Measurements from ENCODE around the gene BRINP3.

DNA sequence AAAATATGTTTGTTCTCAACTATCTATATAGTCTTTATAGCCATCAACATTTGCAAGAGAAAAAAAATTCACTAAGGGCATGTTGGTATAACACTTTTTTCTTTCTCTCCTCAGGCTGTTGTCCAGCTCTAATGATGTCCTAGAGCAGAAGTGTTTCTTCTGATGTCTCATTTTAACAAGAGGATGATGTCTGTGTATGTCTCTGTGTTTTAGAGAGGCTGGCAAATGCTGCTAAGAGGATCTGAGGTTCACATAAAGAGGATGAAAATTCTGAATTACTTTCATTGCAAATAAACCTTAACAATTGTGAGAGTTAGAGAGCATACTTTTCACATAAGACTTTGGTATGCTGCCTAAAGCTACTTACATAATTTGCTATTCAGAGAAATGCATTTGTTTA, 2.6 kb upstream of the BRINP3 start:
- TF ChIP-seq EZH2phosphoT487 (IDR thresholded peaks at IDR 0.05; ENCODE audit: unreplicated experiment) (no peak), POLR2AphosphoS5 (IDR thresholded peaks at IDR 0.05; ENCODE audit: low read depth) (no peak), CREB1 (CRISPR knock-in tag; IDR thresholded peaks at IDR 0.05; ENCODE audit: low read depth) (no peak), ZNF331 (CRISPR knock-in tag; IDR thresholded peaks at IDR 0.05; ENCODE audit: low read depth) (no peak), EZH2 (IDR thresholded peaks at IDR 0.05; ENCODE audit: low read depth, unreplicated experiment) (no peak), JUNB (IDR thresholded peaks at IDR 0.05; ENCODE audit: unreplicated experiment) (no peak)
- TF ChIP-seq, protein P1, sequence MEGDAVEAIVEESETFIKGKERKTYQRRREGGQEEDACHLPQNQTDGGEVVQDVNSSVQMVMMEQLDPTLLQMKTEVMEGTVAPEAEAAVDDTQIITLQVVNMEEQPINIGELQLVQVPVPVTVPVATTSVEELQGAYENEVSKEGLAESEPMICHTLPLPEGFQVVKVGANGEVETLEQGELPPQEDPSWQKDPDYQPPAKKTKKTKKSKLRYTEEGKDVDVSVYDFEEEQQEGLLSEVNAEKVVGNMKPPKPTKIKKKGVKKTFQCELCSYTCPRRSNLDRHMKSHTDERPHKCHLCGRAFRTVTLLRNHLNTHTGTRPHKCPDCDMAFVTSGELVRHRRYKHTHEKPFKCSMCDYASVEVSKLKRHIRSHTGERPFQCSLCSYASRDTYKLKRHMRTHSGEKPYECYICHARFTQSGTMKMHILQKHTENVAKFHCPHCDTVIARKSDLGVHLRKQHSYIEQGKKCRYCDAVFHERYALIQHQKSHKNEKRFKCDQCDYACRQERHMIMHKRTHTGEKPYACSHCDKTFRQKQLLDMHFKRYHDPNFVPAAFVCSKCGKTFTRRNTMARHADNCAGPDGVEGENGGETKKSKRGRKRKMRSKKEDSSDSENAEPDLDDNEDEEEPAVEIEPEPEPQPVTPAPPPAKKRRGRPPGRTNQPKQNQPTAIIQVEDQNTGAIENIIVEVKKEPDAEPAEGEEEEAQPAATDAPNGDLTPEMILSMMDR (conservative IDR thresholded peaks at IDR 0.05; ENCODE audit: low read depth in 2 of 2) = no peak
- TF ChIP-seq, protein P2, sequence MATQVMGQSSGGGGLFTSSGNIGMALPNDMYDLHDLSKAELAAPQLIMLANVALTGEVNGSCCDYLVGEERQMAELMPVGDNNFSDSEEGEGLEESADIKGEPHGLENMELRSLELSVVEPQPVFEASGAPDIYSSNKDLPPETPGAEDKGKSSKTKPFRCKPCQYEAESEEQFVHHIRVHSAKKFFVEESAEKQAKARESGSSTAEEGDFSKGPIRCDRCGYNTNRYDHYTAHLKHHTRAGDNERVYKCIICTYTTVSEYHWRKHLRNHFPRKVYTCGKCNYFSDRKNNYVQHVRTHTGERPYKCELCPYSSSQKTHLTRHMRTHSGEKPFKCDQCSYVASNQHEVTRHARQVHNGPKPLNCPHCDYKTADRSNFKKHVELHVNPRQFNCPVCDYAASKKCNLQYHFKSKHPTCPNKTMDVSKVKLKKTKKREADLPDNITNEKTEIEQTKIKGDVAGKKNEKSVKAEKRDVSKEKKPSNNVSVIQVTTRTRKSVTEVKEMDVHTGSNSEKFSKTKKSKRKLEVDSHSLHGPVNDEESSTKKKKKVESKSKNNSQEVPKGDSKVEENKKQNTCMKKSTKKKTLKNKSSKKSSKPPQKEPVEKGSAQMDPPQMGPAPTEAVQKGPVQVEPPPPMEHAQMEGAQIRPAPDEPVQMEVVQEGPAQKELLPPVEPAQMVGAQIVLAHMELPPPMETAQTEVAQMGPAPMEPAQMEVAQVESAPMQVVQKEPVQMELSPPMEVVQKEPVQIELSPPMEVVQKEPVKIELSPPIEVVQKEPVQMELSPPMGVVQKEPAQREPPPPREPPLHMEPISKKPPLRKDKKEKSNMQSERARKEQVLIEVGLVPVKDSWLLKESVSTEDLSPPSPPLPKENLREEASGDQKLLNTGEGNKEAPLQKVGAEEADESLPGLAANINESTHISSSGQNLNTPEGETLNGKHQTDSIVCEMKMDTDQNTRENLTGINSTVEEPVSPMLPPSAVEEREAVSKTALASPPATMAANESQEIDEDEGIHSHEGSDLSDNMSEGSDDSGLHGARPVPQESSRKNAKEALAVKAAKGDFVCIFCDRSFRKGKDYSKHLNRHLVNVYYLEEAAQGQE (IDR thresholded peaks at IDR 0.05; ENCODE audit: unreplicated experiment) = no peak
- TF ChIP-seq, protein P3, sequence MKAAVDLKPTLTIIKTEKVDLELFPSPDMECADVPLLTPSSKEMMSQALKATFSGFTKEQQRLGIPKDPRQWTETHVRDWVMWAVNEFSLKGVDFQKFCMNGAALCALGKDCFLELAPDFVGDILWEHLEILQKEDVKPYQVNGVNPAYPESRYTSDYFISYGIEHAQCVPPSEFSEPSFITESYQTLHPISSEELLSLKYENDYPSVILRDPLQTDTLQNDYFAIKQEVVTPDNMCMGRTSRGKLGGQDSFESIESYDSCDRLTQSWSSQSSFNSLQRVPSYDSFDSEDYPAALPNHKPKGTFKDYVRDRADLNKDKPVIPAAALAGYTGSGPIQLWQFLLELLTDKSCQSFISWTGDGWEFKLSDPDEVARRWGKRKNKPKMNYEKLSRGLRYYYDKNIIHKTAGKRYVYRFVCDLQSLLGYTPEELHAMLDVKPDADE (IDR thresholded peaks at IDR 0.05) = no peak
- TF ChIP-seq, protein P4, sequence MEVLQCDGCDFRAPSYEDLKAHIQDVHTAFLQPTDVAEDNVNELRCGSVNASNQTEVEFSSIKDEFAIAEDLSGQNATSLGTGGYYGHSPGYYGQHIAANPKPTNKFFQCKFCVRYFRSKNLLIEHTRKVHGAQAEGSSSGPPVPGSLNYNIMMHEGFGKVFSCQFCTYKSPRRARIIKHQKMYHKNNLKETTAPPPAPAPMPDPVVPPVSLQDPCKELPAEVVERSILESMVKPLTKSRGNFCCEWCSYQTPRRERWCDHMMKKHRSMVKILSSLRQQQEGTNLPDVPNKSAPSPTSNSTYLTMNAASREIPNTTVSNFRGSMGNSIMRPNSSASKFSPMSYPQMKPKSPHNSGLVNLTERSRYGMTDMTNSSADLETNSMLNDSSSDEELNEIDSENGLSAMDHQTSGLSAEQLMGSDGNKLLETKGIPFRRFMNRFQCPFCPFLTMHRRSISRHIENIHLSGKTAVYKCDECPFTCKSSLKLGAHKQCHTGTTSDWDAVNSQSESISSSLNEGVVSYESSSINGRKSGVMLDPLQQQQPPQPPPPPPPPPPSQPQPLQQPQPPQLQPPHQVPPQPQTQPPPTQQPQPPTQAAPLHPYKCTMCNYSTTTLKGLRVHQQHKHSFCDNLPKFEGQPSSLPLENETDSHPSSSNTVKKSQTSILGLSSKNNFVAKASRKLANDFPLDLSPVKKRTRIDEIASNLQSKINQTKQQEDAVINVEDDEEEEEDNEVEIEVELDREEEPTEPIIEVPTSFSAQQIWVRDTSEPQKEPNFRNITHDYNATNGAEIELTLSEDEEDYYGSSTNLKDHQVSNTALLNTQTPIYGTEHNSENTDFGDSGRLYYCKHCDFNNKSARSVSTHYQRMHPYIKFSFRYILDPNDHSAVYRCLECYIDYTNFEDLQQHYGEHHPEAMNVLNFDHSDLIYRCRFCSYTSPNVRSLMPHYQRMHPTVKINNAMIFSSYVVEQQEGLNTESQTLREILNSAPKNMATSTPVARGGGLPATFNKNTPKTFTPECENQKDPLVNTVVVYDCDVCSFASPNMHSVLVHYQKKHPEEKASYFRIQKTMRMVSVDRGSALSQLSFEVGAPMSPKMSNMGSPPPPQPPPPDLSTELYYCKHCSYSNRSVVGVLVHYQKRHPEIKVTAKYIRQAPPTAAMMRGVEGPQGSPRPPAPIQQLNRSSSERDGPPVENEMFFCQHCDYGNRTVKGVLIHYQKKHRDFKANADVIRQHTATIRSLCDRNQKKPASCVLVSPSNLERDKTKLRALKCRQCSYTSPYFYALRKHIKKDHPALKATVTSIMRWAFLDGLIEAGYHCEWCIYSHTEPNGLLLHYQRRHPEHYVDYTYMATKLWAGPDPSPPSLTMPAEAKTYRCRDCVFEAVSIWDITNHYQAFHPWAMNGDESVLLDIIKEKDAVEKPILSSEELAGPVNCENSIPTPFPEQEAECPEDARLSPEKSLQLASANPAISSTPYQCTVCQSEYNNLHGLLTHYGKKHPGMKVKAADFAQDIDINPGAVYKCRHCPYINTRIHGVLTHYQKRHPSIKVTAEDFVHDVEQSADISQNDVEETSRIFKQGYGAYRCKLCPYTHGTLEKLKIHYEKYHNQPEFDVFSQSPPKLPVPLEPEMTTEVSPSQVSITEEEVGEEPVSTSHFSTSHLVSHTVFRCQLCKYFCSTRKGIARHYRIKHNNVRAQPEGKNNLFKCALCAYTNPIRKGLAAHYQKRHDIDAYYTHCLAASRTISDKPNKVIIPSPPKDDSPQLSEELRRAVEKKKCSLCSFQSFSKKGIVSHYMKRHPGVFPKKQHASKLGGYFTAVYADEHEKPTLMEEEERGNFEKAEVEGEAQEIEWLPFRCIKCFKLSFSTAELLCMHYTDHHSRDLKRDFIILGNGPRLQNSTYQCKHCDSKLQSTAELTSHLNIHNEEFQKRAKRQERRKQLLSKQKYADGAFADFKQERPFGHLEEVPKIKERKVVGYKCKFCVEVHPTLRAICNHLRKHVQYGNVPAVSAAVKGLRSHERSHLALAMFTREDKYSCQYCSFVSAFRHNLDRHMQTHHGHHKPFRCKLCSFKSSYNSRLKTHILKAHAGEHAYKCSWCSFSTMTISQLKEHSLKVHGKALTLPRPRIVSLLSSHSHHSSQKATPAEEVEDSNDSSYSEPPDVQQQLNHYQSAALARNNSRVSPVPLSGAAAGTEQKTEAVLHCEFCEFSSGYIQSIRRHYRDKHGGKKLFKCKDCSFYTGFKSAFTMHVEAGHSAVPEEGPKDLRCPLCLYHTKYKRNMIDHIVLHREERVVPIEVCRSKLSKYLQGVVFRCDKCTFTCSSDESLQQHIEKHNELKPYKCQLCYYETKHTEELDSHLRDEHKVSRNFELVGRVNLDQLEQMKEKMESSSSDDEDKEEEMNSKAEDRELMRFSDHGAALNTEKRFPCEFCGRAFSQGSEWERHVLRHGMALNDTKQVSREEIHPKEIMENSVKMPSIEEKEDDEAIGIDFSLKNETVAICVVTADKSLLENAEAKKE (CRISPR knock-in tag; IDR thresholded peaks at IDR 0.05) = no peak
